H9 (cell line): ENCODE data around the gene MAEA. TPM values are rescaled to one million over a fixed set of nuclear protein-coding genes. Genes with fewer than 3 reads are reported as not detected.

Source experiments
- DNase-seq: peaks from one replicate; pipeline ENCODE4 v3.0.0-alpha.2; 2017
- H2AFZ ChIP-seq: one replicate; pipeline ENCODE4 v1.6.1; 2013; ENCODE audit warnings: mild to moderate bottlenecking, low read length, control low read depth, moderate library complexity
- H2AK5ac ChIP-seq: 2 replicates; pipeline ENCODE4 v1.6.1; 2013; ENCODE audit warnings: low read length, control low read depth, mixed read lengths; ENCODE audit not compliant: insufficient read length
- H2BK120ac ChIP-seq: one replicate; pipeline ENCODE4 v1.6.1; 2013; ENCODE audit warnings: low read depth, mild to moderate bottlenecking, low read length, control low read depth, inconsistent platforms; ENCODE audit not compliant: poor library complexity, severe bottlenecking
- H2BK12ac ChIP-seq: 2 replicates; pipeline ENCODE4 v1.6.1; 2013; ENCODE audit warnings: low read length, control low read depth, mixed read lengths, low read depth; ENCODE audit not compliant: insufficient read length
- H2BK15ac ChIP-seq: 2 replicates; pipeline ENCODE4 v1.6.1; 2013; ENCODE audit warnings: low read depth, low read length, control low read depth
- H2BK20ac ChIP-seq: one replicate; pipeline ENCODE4 v1.6.1; 2013; ENCODE audit warnings: low read depth, mild to moderate bottlenecking, low read length, control low read depth, inconsistent platforms; ENCODE audit not compliant: poor library complexity, severe bottlenecking
- H2BK5ac ChIP-seq: 2 replicates; pipeline ENCODE4 v1.6.1; 2013; ENCODE audit warnings: low read length, control low read depth, mixed read lengths; ENCODE audit not compliant: insufficient read length
- H3K14ac ChIP-seq: 2 replicates; pipeline ENCODE4 v1.6.1; 2013; ENCODE audit warnings: low read length, control low read depth; ENCODE audit not compliant: insufficient read depth
- H3K18ac ChIP-seq: 2 replicates; pipeline ENCODE4 v1.6.1; 2013; ENCODE audit warnings: low read depth, mild to moderate bottlenecking, mixed read lengths, low read length, control low read depth; ENCODE audit not compliant: insufficient read length
- H3K23ac ChIP-seq: 2 replicates; pipeline ENCODE4 v1.6.1; 2013; ENCODE audit warnings: low read length, control low read depth, mixed read lengths, low read depth; ENCODE audit not compliant: insufficient read length
- H3K23me2 ChIP-seq: 2 replicates; pipeline ENCODE4 v1.6.1; 2013; ENCODE audit warnings: low read depth, mild to moderate bottlenecking, mixed read lengths, low read length, control low read depth; ENCODE audit not compliant: insufficient read length, poor library complexity, severe bottlenecking
- H3K27ac ChIP-seq: 2 replicates; pipeline ENCODE4 v1.5.1; 2013; ENCODE audit warnings: low read length, control low read depth, mixed read lengths, low read depth; ENCODE audit not compliant: insufficient read length
- H3K27me3 ChIP-seq: 2 replicates; pipeline ENCODE4 v1.6.1; 2013; ENCODE audit warnings: low read length, control low read depth, inconsistent platforms; ENCODE audit not compliant: insufficient read depth
- H3K4ac ChIP-seq: 2 replicates; pipeline ENCODE4 v1.6.1; 2013; ENCODE audit warnings: low read depth, mild to moderate bottlenecking, control low read depth, inconsistent platforms, low read length, moderate library complexity
- H3K4me1 ChIP-seq: 2 replicates; pipeline ENCODE4 v1.6.1; 2013; ENCODE audit warnings: low read length, control low read depth, inconsistent platforms; ENCODE audit not compliant: insufficient read depth
- H3K4me2 ChIP-seq: 2 replicates; pipeline ENCODE4 v1.6.1; 2013; ENCODE audit warnings: low read length, control low read depth, mixed read lengths; ENCODE audit not compliant: insufficient read length, insufficient read depth
- H3K56ac ChIP-seq: 2 replicates; pipeline ENCODE4 v1.6.1; 2013; ENCODE audit warnings: low read depth, mild to moderate bottlenecking, mixed read lengths, low read length, control low read depth; ENCODE audit not compliant: insufficient read length
- H3K79me1 ChIP-seq: 2 replicates; pipeline ENCODE4 v1.6.1; 2013; ENCODE audit warnings: low read depth, mild to moderate bottlenecking, moderate library complexity, low read length, control low read depth, inconsistent platforms; ENCODE audit not compliant: insufficient read depth, poor library complexity, severe bottlenecking
- H3K79me2 ChIP-seq: 2 replicates; pipeline ENCODE4 v1.6.1; 2013; ENCODE audit warnings: low read length, control low read depth, inconsistent platforms; ENCODE audit not compliant: insufficient read depth
- H3K9ac ChIP-seq: 2 replicates; pipeline ENCODE4 v1.6.1; 2013; ENCODE audit warnings: low read length, control low read depth, mixed read lengths; ENCODE audit not compliant: insufficient read length; ENCODE audit errors: extremely low read depth
- H3K9me3 ChIP-seq: one replicate; pipeline ENCODE4 v1.6.1; 2013; ENCODE audit warnings: low read depth, low read length, inconsistent platforms; ENCODE audit not compliant: control insufficient read depth
- H3T11ph ChIP-seq: one replicate; pipeline ENCODE4 v1.6.1; 2013; ENCODE audit warnings: mild to moderate bottlenecking, low read length, control low read depth, inconsistent platforms
- H4K20me1 ChIP-seq: one replicate; pipeline ENCODE4 v1.6.1; 2013; ENCODE audit not compliant: control insufficient read depth, insufficient read length, insufficient read depth
- H4K5ac ChIP-seq: 2 replicates; pipeline ENCODE4 v1.6.1; 2013; ENCODE audit warnings: low read depth, mild to moderate bottlenecking, mixed read lengths, low read length, control low read depth; ENCODE audit not compliant: insufficient read length
- H4K8ac ChIP-seq: replicated peaks from 2 replicates; pipeline ENCODE4 v1.6.1; 2013; ENCODE audit warnings: low read length, control low read depth, mixed read lengths, low read depth; ENCODE audit not compliant: insufficient read length
- H4K91ac ChIP-seq: 2 replicates; pipeline ENCODE4 v1.6.1; 2013; ENCODE audit warnings: low read depth, mild to moderate bottlenecking, moderate library complexity, mixed read lengths, low read length, control low read depth; ENCODE audit not compliant: insufficient read length
- H3K27ac Mint-ChIP-seq, 3 experiments: 2 replicates in 2 of 3; 3 replicates in 1 of 3; pipeline ENCODE4 v1.8.0; 2020 to 2021; ENCODE audit warnings: mixed read lengths in 3 of 3, mild to moderate bottlenecking in 1 of 3, moderate library complexity in 1 of 3
- H3K27me3 Mint-ChIP-seq: 2 replicates; pipeline ENCODE4 v1.8.0; 2021; ENCODE audit warnings: low read depth, mild to moderate bottlenecking, moderate library complexity, mixed read lengths
- H3K36me3 Mint-ChIP-seq, 3 experiments: 2 replicates in 2 of 3; 3 replicates in 1 of 3; pipeline ENCODE4 v1.8.0; 2020 to 2021; ENCODE audit warnings: low read depth in 3 of 3, mixed read lengths in 3 of 3; ENCODE audit not compliant: insufficient read depth in 1 of 3
- H3K4me1 Mint-ChIP-seq, 2 experiments: 2 replicates each; pipeline ENCODE4 v1.8.0; 2020; ENCODE audit warnings: mixed read lengths in 2 of 2
- H3K4me3 Mint-ChIP-seq, 2 experiments: 2 replicates in 1 of 2; 3 replicates in 1 of 2; pipeline ENCODE4 v1.8.0; 2020 to 2021; ENCODE audit warnings: mild to moderate bottlenecking in 2 of 2, mixed read lengths in 2 of 2, moderate library complexity in 1 of 2
- H3K9me3 Mint-ChIP-seq, 2 experiments: 2 replicates in 1 of 2; 3 replicates in 1 of 2; pipeline ENCODE4 v1.8.0; 2020; ENCODE audit warnings: mild to moderate bottlenecking in 2 of 2, mixed read lengths in 2 of 2, moderate library complexity in 1 of 2
- WGBS: extraction: QIAGEN DNeasy Blood & Tissue Kit; methylation state at CpG from one replicate; pipeline ENCODE4 v1.1.7; 2013; ENCODE audit warnings: missing lambda C conversion rate, low lambda C conversion rate, mixed read lengths; ENCODE audit not compliant: insufficient read length; ENCODE audit errors: extremely low coverage; 5-methylcytosine and 5-hydroxymethylcytosine counted together
- total RNA-seq: library from RNA; stranded (reverse); gene quantifications from 2 replicates; pipeline ENCODE4 v1.2.1, GENCODE V29; 2021
- TF ChIP-seq, protein P1 (sequence below): fragments of 200-600 bp; sonication (generic); conservative IDR thresholded peaks from 3 replicates; pipeline ENCODE4 v1.8.0; 2021; ENCODE audit warnings: antibody characterized with exemption, mild to moderate bottlenecking

The MAEA gene
- total RNA-seq, 1 experiment from 2014 or later = 85.6 TPM

DNA sequence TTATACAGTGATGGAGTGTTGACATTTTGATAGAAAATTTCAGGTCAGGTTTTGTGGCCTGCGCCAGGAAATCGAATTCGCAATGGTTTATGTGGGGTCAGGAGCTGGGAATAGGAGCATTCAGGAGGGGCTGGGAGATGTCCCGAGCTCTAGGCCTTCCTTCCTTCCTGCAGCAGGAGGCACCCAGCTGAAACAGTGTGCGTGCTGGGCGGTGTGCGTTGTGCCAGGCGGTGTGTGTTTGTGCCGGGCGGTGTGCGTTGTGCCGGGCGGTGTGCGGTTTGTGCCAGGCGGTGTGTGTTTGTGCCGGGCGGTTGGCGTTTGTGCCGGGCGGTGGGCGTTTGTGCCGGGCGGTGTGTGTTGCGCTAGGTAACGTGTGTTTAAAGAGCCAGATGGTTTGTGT lies 59.1 kb downstream of the MAEA start:
- H3K79me1 ChIP-seq = no peaks in the 10 kb centered on the region
- no peak overlapping the region for H3K9ac ChIP-seq
- H3K79me2 ChIP-seq = no peaks in the 10 kb centered on the region
- H3K4me2 ChIP-seq = no peak overlapping the region
- no peaks in the 10 kb centered on the region for H3K9me3 ChIP-seq
- H3K27me3 ChIP-seq = no peaks in the 10 kb centered on the region
- H3K4me1 ChIP-seq = no peaks in the 10 kb centered on the region; the same call in 1 of the 2 replicates
- Mint-ChIP-seq H3K4me3 (peak overlapping the region; percentile 81 to 90), H3K27ac (no peak overlapping the region; a peak in 1 of 7 replicates), H3K4me1 (peaks cover 24 to 28% of the 10 kb centered on the region in 2 experiments), H3K36me3 (peaks cover 13 to 35% (median 30%) of the 10 kb centered on the region in 3 experiments), H3K9me3 (peaks cover 0 to 4% of the 10 kb centered on the region in 2 experiments; a peak in 1 of 5 replicates), H3K27me3 (no peaks in the 10 kb centered on the region; the same call in 1 of the 2 replicates)
- H4K20me1 ChIP-seq = no peaks in the 10 kb centered on the region
- no peak overlapping the region for H2BK5ac ChIP-seq
- H2AK5ac ChIP-seq = no peak overlapping the region
- H4K5ac ChIP-seq = no peak overlapping the region
- no peak overlapping the region for H3T11ph ChIP-seq
- no peak overlapping the region for H2BK12ac ChIP-seq
- WGBS = no CpG with 5 or more reads among the region's 25 CpGs
- no peak overlapping the region for H2BK15ac ChIP-seq
- H3K23me2 ChIP-seq = peaks cover 11% of the 10 kb centered on the region
- no peak overlapping the region for H3K27ac ChIP-seq
- no peak for DNase-seq
- H3K18ac ChIP-seq = no peak overlapping the region
- H4K91ac ChIP-seq = no peak overlapping the region
- no peak overlapping the region for H2AFZ ChIP-seq
- H3K56ac ChIP-seq = no peak overlapping the region
- TF ChIP-seq, protein P1, sequence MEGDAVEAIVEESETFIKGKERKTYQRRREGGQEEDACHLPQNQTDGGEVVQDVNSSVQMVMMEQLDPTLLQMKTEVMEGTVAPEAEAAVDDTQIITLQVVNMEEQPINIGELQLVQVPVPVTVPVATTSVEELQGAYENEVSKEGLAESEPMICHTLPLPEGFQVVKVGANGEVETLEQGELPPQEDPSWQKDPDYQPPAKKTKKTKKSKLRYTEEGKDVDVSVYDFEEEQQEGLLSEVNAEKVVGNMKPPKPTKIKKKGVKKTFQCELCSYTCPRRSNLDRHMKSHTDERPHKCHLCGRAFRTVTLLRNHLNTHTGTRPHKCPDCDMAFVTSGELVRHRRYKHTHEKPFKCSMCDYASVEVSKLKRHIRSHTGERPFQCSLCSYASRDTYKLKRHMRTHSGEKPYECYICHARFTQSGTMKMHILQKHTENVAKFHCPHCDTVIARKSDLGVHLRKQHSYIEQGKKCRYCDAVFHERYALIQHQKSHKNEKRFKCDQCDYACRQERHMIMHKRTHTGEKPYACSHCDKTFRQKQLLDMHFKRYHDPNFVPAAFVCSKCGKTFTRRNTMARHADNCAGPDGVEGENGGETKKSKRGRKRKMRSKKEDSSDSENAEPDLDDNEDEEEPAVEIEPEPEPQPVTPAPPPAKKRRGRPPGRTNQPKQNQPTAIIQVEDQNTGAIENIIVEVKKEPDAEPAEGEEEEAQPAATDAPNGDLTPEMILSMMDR = no peak
- H3K23ac ChIP-seq = no peak overlapping the region
- no peak overlapping the region for H3K4ac ChIP-seq
- no peak overlapping the region for H2BK120ac ChIP-seq
- H4K8ac ChIP-seq = no peak overlapping the region
- no peak overlapping the region; the same call in 1 of the 2 replicates for H3K14ac ChIP-seq
- H2BK20ac ChIP-seq = no peak overlapping the region
